Stimulated activated CD4-positive, alpha-beta T cell treated with anti-CD3 and anti-CD28 coated beads, Interleukin-12 subunit alpha, Interleukin-12 subunit beta, amount 100 ng/mL, for 24 hours (primary cell): Measurements from ENCODE around the gene IFT57.
A peak's percentile ranks its signal among the peaks of the same experiment; 100 is the strongest.
"Not testable (repeated sequence)": the region's sequence is repeated elsewhere in the genome, so short reads cannot be mapped to it uniquely, and the experiment has no call there.

Experiments used
- DNase-seq, 2 experiments: peaks; one replicate each; pipeline ENCODE4 v3.0.0-alpha.2; 2020; ENCODE audit warnings: low read depth in 2 of 2

The IFT57 gene

DNA sequence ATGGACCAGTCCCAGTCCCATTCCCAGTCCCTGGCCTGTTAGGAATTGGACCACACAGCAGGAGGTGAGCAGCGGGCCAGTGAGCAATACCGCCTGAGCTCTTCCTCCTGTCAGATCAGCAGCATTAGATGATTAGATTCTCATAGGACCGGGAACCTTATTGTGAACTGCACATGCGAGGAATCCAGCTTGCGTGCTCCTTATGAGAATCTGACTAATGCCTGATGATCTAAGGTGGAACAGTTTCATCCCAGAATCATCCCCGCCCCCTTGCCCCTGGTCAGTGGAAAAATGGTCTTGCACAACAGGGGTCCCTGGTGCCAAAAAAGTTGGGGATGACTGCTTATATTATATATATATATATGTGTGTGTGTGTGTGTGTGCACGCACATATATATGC lies 63.1 kb downstream of the IFT57 start:
- no peak for DNase-seq

DNA sequence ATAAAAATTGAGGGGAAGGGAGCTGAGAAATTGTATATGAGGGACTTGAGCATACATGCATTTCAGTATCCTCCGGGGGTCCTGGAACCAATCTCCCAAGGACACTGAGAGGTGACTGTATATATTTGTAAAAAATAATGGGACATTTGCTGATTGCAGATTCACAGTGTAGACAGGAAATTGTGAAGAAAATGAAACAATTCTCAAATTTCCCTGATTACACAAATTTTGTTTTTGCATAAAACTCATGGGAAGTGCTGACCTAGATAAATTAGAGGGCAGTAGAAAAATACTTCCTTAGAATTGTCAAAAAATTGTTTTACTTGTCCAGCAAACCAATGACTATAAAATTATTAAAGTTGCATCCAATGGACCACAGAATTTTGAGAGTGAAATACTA lies 64.0 kb downstream of the IFT57 start:
- DNase-seq = no peak

DNA sequence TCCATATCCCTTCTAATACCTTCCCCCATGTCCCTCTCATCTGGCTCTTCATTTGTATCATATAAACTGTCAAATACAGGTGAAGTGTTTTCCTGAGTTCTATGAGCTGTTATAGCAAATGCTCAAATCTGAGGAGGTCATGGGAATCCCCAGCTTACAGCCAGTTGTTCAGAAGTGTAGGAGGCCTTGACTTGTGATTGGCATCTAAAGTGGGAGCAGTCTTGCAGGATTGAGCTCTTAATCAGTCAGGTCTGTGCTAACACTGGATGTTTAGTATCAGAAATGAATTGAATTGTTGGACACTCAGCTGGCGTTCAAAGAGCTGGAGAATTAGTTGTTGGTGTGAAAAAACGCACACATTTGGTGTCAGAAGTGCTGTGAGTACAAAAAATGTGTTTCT lies 65.0 kb downstream of the IFT57 start:
- no peak for DNase-seq

DNA sequence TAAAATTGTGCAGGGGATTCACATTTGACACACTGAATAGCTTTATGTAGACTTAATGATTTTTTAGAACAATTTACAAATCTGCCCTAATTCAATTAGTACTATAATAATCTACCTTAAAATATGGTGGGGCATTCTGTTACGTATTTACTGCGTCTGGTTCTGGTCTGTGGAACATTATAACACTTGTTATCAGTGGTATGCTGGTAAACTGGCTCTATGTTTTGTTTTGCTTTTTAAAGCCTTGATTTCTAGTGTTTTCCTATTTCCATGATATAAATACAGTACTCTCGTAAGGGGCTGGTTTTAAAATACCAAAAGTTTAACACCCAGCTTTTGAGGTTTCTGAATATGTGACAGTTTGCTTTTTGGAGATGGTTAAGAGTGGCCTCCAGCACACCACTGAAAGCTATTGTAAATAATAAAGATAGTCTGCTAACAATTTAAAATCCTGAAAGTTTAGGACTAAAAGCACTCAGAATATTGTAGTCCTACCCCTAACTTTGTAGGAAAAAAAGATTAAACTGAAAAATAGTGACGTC lies 65.8 kb downstream of the IFT57 start:
- no peak for DNase-seq

DNA sequence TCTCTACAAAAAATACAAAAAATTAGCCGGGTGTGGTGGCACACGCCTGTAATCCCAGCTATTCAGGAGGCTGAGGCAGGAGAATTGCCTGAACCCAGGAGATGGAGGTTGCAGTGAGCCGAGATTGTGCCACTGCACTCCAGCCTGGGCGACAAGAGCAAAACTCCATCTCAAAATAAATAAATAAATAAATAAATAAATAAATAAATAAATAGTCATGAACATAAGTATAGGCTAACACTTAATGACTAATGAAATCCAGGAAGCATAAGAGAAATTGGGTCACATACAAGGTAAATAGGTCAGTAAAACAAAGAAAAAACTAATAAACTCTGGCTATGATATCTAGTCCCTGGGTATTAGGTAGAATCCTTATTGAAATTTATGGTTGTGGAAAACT lies 66.6 kb downstream of the IFT57 start:
- not testable (repeated sequence) for DNase-seq

DNA sequence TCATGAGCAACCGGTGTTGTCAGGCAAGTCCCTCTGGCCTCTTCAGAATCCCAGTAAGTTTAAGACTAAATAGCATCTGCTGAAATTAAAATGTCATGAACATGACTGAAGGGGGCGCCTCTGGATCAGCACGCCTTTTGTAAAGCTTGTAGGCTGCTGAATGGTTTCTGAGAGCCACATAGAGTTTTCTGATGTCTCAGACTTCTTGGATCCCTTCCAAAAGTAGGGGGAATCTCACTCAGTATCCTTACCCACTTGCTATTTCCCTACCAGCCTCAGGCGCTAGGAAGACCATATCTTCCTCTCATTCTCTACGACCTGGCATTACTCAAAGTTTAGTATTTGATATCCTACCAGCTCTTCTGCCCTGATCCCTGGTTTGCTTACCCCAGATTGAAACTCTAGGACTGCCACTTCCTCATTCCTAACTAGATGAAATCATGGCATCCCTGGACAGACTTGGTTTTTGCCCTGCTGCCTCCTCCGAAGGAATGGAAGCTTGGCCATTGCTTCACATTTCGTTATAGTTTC lies 68.7 kb downstream of the IFT57 start:
- DNase-seq = peak in 1 of 2 experiments; percentile 29

GRCh38 chr3:108152274-108152673 lies 70.0 kb downstream of the IFT57 start:
- DNase-seq = no peak

DNA sequence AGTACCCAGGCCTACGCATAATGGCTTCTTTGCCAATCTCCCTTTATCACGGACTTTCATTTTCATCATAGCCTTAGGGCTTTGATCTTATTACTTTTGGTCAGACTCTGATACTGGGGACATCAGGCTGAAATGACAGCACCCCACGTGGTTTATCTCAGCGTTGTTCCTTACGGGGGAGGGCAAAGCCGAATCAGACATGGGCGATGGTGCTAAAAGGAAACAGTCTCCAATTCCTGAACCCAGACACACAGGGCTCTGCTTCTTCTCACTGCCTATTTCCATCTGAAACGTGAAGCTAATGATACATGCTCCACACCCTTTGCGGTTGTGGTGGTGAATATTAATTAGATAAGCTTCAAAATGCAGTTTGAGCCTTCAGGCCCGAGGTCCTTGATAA lies 72.0 kb downstream of the IFT57 start:
- DNase-seq = no peak

- no peak for DNase-seq
Measured at GRCh38 chr3:108146139-108146538, 76.1 kb downstream of the IFT57 start.

GRCh38 chr3:108145578-108145977 lies 76.6 kb downstream of the IFT57 start:
- no peak for DNase-seq

DNA sequence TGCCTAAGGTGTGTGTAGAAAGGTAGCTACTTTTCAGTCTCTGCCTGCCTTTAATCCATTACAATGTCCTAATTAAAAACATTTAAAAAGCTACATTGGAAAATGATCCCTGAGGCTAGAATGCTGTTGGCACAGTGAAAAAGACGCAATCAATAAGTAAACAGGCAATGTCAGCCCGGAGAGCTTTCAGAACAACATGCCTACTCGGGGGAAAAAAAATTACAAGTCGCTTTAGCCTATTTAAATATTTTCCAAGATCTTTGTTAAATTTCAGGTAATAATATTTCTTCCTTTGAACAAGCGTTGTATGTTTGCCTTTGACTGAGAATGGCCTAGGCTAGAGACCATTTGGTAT lies 84.8 kb downstream of the IFT57 start:
- DNase-seq = no peak

DNA sequence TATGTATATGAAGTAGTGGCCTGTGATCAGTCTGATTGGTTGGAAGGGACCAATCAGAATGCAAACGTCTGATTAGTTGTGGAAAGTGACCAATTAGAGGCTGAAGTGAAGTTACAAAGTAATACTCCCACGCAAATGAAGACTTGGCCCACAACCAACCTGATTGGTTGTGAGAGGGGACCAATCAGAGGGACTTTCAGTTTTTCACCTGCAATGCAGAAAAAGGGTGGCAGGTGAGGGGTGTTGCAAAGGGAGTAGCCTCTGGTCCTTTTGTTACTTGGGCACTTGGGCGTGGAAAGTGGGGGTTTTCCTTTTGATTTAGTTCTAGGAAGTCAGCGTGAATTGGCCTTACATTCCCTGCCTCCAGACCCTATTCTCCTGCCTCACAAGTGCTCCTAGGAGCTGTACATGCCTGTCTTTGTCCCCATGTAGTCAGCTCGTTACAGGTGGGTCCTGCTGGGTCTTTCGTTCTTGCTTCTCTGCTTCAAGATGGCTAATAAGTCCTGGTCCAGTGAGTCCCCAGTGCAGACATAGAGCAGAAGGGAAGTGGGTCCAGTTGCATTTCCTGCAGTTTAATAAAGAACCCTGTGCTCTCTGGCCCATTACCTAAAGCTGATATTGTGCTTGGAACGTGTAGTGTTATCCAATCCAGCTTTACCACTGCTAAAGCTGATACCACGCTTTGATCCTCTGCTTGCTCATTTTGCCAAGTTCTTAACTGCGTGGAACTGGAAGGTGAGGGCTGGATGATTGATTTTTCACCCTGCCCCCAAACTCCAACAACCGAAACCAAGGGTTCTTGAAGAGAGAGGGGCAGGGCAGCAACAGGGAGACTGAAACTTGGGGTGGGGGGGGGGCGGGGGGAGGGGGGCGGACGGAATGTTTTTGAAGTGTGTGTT lies 85.4 kb downstream of the IFT57 start:
- no peak for DNase-seq

DNA sequence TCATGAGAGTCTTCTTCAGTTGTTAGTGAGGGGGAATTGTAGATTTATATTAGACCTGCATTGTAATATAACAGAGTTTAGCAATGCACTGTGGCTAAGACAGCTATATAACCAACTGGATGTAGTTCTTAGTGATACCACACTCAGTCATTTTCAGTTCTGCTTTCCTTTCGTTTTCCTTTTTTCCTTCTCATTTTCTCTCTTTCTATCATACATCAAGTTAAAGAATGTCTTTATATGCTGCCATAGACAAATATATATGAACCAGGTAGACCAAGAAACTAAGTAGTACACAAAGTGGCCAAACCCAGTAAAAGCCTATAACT lies 87.7 kb downstream of the IFT57 start:
- DNase-seq = no peak

GRCh38 chr3:108133858-108134554 lies 88.2 kb downstream of the IFT57 start:
- no peak for DNase-seq

DNA sequence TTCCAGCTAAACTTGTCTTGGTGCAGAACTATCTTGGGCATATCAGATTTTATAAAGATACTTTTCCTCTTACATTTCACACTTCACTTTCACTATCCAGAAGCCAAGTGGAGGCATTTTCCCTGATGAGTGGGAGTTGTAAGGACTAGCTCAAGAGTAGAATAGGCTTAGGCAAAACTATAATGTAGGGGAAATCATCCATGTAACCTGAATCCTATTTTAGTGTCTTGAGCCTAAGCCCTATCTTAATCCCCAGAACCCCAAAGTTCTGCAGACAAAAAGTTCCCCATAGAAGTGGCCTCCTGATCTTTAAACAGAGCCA lies 89.2 kb downstream of the IFT57 start:
- no peak for DNase-seq

GRCh38 chr3:108131475-108132134 lies 90.6 kb downstream of the IFT57 start:
- DNase-seq = no peak

DNA sequence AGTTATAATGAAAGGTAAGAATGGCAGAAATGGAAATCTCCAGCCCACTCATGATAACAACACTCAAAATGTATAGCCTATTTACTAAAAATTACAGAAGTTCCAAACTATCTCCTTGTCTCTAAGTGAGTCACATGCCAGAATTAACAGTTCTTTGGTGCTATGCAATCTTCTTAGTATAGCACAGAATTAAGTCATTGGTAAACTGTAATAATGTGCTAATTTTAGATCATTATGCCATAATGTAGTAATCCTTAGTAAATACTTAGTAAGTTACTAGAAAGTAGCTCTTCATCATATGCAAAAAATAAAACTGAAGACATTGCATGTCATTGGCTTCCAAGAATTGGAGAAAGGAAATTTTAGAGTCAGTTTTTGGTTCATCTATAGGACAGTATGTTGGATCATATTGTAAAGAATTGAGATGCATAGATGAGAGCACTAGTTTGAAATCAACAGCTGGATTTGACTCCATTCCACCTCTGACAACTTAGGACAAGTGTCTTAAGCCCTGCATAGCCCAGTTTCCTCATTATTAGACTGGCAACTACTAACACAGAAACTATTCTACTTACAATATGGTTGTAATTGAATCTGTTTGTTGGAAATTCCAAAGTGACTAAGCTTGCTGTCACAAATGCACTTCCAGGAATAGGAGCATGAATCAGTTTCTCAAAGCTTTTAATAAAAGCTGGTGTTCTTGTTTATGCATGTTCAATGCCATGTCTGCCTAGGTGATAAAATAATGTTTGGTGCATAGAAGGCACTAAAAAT lies 91.3 kb downstream of the IFT57 start:
- no peak for DNase-seq

DNA sequence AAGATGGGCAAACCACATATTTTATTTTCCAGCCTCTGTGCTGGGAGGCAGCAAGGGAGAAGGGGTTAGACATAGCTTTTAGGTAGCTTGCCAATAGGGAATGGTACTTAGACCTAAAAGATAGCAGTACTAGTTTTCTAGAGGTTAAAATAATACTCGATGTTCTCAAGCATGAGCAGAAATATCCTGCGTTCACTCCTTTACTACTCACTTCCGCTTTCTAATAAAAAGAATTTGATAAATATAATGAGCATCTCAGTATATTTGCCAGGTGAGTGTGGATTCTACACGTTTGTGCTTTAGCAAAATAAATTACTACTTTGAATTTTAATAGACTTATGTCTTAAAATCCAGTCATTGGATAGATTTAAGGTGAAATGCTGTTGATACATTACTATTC lies 92.0 kb downstream of the IFT57 start:
- no peak for DNase-seq

DNA sequence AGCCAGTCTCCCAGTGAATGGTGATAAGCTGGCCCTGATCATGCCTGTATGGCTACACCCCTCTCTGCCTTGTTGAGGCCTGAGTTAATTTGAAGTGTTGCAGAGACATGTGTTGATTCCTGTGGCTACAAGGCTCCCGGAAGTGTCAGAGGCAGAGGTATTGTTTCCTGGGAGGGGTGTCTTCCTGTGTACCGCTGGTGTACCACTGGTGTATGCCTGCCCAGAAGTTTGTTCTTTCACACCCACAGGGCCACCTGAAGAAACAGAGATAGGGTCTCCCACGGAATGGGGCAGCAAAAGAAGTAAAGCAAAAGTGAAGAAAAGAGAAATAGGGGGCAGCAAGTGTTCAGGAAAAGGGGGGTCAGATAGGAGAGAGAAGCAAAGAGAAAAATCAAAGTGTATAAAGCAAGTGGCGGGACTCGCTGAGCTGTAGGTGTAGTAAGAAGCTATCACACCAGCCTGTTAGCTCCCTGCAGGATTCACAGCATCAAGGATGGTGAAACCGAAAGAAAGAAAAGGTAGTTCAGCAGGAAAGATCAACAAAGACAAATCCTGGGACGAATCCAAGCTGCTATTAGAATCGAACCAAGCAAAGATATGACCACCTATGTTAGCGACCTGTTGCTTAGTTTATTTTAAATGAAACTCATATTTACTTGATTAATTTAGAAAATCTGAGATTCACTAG lies 94.8 kb downstream of the IFT57 start:
- peak in 1 of 2 experiments; percentile 35 for DNase-seq

DNA sequence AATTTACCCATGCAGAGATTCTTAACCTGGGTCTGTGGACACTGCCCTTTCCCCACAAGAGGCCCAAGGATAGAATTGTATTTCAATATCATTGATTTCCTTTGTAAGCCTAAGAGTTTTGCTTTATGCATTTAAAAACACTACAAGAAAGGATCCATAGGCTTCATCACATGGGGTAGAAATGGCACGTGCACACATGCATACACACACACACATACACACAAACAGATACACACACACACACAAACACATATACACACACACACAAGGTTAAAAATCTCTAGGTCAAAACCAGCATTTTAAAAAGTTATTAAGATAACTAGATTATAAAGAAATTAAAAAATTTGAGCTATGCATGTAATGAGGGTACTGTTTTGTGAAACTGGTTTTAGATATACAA lies 95.9 kb downstream of the IFT57 start:
- DNase-seq = no peak

DNA sequence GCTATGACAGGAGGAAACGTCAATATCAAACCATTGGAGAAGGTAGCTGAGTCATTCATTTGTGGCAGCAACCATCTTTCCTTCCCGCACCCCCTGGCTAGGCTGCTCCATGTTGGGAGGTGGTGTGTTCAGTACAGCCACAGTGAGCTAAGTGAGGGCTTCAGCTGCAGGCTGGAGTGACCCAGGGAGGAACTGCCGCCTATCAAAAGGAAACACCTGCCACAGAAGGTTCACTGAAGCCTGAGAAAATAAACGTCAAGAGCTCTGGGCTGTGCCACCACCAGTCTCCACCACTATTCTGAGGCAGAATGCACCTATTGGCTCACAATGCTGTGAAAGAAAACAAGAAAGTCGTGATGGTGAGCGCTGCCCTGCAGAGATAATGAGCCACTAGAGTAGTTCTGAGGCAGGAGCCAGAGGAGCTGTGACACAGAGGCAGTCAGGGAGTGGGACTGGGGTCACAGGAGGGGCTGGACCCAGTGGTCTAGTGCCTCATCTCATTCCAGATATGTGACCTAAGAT lies 96.6 kb downstream of the IFT57 start:
- DNase-seq = peak; percentile 21 to 29
